ENCODE data around the gene EMC8. TPM values are rescaled to one million over a fixed set of nuclear protein-coding genes. Genes with fewer than 3 reads are reported as not detected.

The EMC8 gene
- total RNA-seq, 1 experiment from 2014 or later, result 73.0 TPM

GRCh38 chr16:85825326-85825725 lies 26.0 kb upstream of the EMC8 start:
- H3K4me2 ChIP-seq (ENCODE audit: low read length), result no peak overlapping the region
- H3K79me2 ChIP-seq (ENCODE audit: insufficient read depth, low read length), result no peaks in the 10 kb centered on the region
- H3K27ac ChIP-seq (ENCODE audit: low read depth, low read length), result no peak overlapping the region
- H3K9ac ChIP-seq (ENCODE audit: low read length), result no peak overlapping the region
- ATAC-seq (no peak), DNase-seq (ENCODE audit: low read depth, low spot score) (no peak)
- no peak for TF ChIP-seq EZH2phosphoT487 (IDR thresholded peaks at IDR 0.05; ENCODE audit: borderline replicate concordance)
- TF ChIP-seq CTCF (IDR thresholded peaks at IDR 0.05 in 2 of 3, conservative IDR thresholded peaks at IDR 0.05 in 1 of 3; ENCODE audit: borderline replicate concordance in 1 of 3, insufficient read depth in 1 of 3, low read depth in 2 of 3, low read length in 2 of 3), result peak in 2 of 3 experiments; percentile 29 to 38; a peak in 3 of 6 replicates
- H4K20me1 ChIP-seq (ENCODE audit: insufficient read depth), result no peaks in the 10 kb centered on the region
- 0 out of 2 replicates have a peak, but pooled peaks cover 4% of the 10 kb centered on the region for H3K27me3 ChIP-seq (ENCODE audit: insufficient read depth, low read length)
- RAD21 ChIA-PET (ENCODE audit: low non-redundant PET in 1 of 2, low total read pairs in 2 of 2, uncharacterized antibody in 2 of 2, unreplicated experiment in 2 of 2), result no interaction called here
- H2AFZ ChIP-seq (ENCODE audit: low read depth, low read length, poor library complexity, severe bottlenecking), result no peak overlapping the region
- H3K36me3 ChIP-seq (ENCODE audit: control insufficient read depth in 1 of 2, insufficient read depth in 2 of 2, low read length in 2 of 2), result no peaks in the 10 kb centered on the region
- POLR2A ChIA-PET, result no interaction called here
- no peaks in the 10 kb centered on the region for H3K9me3 ChIP-seq (ENCODE audit: control insufficient read depth in 1 of 2, insufficient read depth in 1 of 2, low read depth in 1 of 2, low read length in 2 of 2)
- BruUV-seq (replicated peaks), result no TSS peak
- H3K4me1 ChIP-seq (ENCODE audit: control insufficient read depth in 1 of 2, insufficient read depth in 2 of 2, low read length in 2 of 2), result peaks cover 2 to 10% of the 10 kb centered on the region in 2 experiments; a peak in 3 of 4 replicates
- intact Hi-C loops (cut with micrococcal nuclease), result no loop called here
- CTCF ChIA-PET, result no interaction called here
- H3K9me2 ChIP-seq (ENCODE audit: insufficient read depth), result no peaks in the 10 kb centered on the region
- no peak overlapping the region for H3K4me3 ChIP-seq (replicated peaks in 1 of 2; ENCODE audit: low read depth in 1 of 2, low read length in 2 of 2)

- CTCF ChIA-PET, result interaction anchor here (1.2 kb wide), 1 partner anchor 192 kb away, joined by 3 read pairs; no protein-coding TSS in a partner anchor
- Histone ChIP-seq H3K9ac (ENCODE audit: low read length) (no peak overlapping the region), H3K9me2 (ENCODE audit: insufficient read depth) (no peaks in the 10 kb centered on the region), H2AFZ (ENCODE audit: low read depth, low read length, poor library complexity, severe bottlenecking) (no peak overlapping the region), H3K27ac (ENCODE audit: low read depth, low read length) (no peak overlapping the region), H3K36me3 (ENCODE audit: control insufficient read depth in 1 of 2, insufficient read depth in 2 of 2, low read length in 2 of 2) (no peaks in the 10 kb centered on the region), H3K9me3 (ENCODE audit: control insufficient read depth in 1 of 2, insufficient read depth in 1 of 2, low read depth in 1 of 2, low read length in 2 of 2) (no peaks in the 10 kb centered on the region), H3K27me3 (ENCODE audit: insufficient read depth, low read length) (0 out of 2 replicates have a peak, but pooled peaks cover 4% of the 10 kb centered on the region), H3K4me3 (replicated peaks in 1 of 2; ENCODE audit: low read depth in 1 of 2, low read length in 2 of 2) (no peak overlapping the region), H4K20me1 (ENCODE audit: insufficient read depth) (no peaks in the 10 kb centered on the region), H3K79me2 (ENCODE audit: insufficient read depth, low read length) (no peaks in the 10 kb centered on the region), H3K4me1 (ENCODE audit: control insufficient read depth in 1 of 2, insufficient read depth in 2 of 2, low read length in 2 of 2) (peaks cover 2 to 12% of the 10 kb centered on the region in 2 experiments; a peak in 3 of 4 replicates), H3K4me2 (ENCODE audit: low read length) (no peak overlapping the region)
- TF ChIP-seq ZNF274 (IDR thresholded peaks at IDR 0.05; ENCODE audit: low read depth, low read length) (no peak), ZFX (IDR thresholded peaks at IDR 0.05) (0 out of 2 replicates have a peak, but pooled peaks have one; percentile 11)
- DNase-seq (ENCODE audit: low read depth, low spot score) (no peak), ATAC-seq (no peak)
- POLR2A ChIA-PET, result no interaction called here
- RAD21 ChIA-PET (ENCODE audit: low non-redundant PET in 1 of 2, low total read pairs in 2 of 2, uncharacterized antibody in 2 of 2, unreplicated experiment in 2 of 2), result no interaction called here
- BruUV-seq (replicated peaks), result no TSS peak
- intact Hi-C loops (cut with micrococcal nuclease), result no loop called here
These were observed 25.1 kb upstream of the EMC8 start for GRCh38 chr16:85824161-85825135.
